ENCODE measurements around the gene SLC7A6OS. TPM values are rescaled to one million over a fixed set of nuclear protein-coding genes. Genes with fewer than 3 reads are reported as not detected.
A peak's percentile ranks its signal among the peaks of the same experiment; 100 is the strongest.

SLC7A6OS gene
- total RNA-seq, 1 donor from 2014 or later, result 16.8 TPM

GRCh38 chr16:68356919-68357286 is 46.2 kb upstream of the SLC7A6OS start:
- no peaks in the 10 kb centered on the region for H3K9me3 ChIP-seq
- ATAC-seq (no peak), DNase-seq (no peak)
- no peaks in the 10 kb centered on the region for H3K27me3 ChIP-seq (ENCODE audit: low read depth)
- no peak overlapping the region for H3K27ac ChIP-seq
- TF ChIP-seq, protein P1, sequence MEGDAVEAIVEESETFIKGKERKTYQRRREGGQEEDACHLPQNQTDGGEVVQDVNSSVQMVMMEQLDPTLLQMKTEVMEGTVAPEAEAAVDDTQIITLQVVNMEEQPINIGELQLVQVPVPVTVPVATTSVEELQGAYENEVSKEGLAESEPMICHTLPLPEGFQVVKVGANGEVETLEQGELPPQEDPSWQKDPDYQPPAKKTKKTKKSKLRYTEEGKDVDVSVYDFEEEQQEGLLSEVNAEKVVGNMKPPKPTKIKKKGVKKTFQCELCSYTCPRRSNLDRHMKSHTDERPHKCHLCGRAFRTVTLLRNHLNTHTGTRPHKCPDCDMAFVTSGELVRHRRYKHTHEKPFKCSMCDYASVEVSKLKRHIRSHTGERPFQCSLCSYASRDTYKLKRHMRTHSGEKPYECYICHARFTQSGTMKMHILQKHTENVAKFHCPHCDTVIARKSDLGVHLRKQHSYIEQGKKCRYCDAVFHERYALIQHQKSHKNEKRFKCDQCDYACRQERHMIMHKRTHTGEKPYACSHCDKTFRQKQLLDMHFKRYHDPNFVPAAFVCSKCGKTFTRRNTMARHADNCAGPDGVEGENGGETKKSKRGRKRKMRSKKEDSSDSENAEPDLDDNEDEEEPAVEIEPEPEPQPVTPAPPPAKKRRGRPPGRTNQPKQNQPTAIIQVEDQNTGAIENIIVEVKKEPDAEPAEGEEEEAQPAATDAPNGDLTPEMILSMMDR (IDR thresholded peaks at IDR 0.05), result no peak
- H3K4me1 ChIP-seq, result peaks cover 13% of the 10 kb centered on the region
- peaks cover 79% of the 10 kb centered on the region for H3K36me3 ChIP-seq
- intact Hi-C loops (cut with DNase I), result no loop called here
- no peak overlapping the region for H3K4me3 ChIP-seq

DNA sequence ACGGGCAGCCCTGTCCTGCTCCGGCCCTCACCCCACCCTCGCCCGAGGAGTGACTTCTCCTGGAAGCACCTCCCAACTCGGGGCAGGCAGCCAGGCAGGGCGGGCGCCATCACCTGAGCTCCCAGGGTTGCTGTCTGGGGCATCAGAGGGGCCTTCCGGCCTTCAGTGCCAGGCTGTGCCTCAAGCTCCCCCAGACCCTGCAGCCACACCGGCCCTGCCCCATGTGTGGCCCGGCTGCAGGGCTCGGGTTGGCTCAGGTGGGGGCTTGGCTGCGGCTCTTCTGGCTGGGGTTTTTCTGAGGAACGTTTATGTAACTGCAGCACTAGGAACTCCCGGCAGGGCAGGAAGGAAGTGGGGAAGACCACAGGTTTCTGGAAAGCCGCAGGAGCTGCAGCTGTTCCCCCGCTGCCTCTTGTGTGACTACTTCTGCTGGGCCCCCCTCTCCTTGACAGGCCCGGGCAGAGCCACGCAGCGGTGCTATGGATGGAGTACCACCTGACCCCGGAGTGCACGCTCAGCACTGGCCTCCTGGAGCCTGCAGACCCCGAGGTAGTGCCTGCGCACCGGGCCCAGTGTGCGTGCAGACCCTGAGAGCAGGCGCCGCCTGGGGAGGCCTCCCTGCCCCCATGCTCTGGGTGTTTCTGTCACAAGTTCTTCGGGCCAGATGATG is 45.6 kb upstream of the SLC7A6OS start:
- DNase-seq (no peak), ATAC-seq (peak; percentile 10 to 11)
- TF ChIP-seq, protein P1 (IDR thresholded peaks at IDR 0.05), result no peak
- H3K9me3 ChIP-seq, result no peaks in the 10 kb centered on the region
- intact Hi-C loops (cut with DNase I), result no loop called here
- H3K4me1 ChIP-seq, result peaks cover 13% of the 10 kb centered on the region
- peak overlapping the region; percentile 3 for H3K4me3 ChIP-seq
- H3K27me3 ChIP-seq (ENCODE audit: low read depth), result no peaks in the 10 kb centered on the region
- no peak overlapping the region for H3K27ac ChIP-seq
- peaks cover 83% of the 10 kb centered on the region for H3K36me3 ChIP-seq

DNA sequence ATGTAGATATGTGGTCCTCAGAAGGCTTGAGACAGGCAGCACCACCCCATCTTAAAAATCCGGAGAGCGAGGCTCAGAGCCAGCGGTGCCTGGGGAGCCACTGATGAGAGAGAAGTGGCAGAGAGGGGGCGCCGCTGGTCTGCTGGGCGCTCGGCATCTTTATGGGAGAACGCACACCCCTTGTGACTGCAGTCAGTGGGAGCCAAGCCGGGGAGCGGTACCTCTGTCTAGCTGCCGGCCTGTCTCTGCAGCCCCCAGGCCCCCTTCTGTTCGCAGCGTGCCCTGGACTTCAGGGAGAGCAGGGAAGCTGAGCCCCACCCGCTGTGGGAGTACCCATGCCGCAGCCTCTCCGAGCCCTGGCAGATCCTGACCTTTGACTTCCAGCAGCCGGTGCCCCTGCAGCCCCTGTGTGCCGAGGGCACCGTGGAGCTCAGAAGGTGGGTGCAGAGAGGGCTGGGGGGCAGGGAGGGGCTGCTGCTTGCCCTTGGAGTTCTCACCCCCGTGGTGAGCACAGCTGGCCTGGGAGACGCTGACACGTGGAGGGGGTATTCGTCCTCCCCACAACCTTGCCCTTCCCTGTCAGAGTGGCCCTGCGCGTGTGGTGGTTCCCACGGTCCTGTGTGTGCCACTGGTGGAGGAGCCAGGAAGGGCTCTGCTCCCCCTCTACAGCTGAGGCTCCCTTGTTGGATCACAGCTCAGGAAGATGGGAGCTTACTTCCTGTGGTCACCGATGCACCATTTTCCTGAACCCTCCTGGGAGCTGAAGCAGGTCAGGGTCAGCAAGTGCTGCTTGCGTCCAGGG is 44.9 kb upstream of the SLC7A6OS start:
- TF ChIP-seq, protein P1 (IDR thresholded peaks at IDR 0.05), result no peak
- intact Hi-C loops (cut with DNase I), result no loop called here
- Histone ChIP-seq H3K27me3 (ENCODE audit: low read depth) (no peaks in the 10 kb centered on the region), H3K36me3 (peaks cover 91% of the 10 kb centered on the region), H3K9me3 (no peaks in the 10 kb centered on the region), H3K27ac (no peak overlapping the region), H3K4me1 (peaks cover 13% of the 10 kb centered on the region), H3K4me3 (peak overlapping the region; percentile 3)
- DNase-seq, result peak; percentile 39
- no peak for ATAC-seq

DNA sequence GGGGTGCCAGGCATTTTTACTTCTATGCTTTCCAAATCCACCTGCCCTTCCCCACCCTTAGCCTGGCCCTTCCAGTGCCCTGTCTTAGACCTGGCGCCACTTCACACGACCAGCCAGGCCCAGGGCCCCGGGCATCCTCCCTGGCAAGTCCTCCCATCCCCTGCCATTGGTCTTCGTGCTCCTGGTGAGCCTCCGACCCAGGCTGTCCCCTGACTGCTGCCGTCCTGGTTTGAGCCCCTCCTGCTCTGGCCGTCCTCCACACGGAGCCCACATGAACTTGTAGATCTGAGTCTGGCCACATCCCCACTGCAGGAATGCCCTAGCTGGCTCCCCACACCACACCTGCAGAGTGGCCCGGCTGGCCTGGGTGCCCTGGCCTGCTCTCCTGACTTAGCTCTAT is 44.1 kb upstream of the SLC7A6OS start:
- H3K36me3 ChIP-seq, result peaks cover 97% of the 10 kb centered on the region
- H3K9me3 ChIP-seq, result no peaks in the 10 kb centered on the region
- intact Hi-C loops (cut with DNase I), result no loop called here
- H3K4me3 ChIP-seq, result no peak overlapping the region
- H3K27ac ChIP-seq, result no peak overlapping the region
- H3K4me1 ChIP-seq, result peaks cover 13% of the 10 kb centered on the region
- H3K27me3 ChIP-seq (ENCODE audit: low read depth), result no peaks in the 10 kb centered on the region
- no peak for ATAC-seq
- TF ChIP-seq, protein P1 (IDR thresholded peaks at IDR 0.05), result no peak
- peak; percentile 32 for DNase-seq

DNA sequence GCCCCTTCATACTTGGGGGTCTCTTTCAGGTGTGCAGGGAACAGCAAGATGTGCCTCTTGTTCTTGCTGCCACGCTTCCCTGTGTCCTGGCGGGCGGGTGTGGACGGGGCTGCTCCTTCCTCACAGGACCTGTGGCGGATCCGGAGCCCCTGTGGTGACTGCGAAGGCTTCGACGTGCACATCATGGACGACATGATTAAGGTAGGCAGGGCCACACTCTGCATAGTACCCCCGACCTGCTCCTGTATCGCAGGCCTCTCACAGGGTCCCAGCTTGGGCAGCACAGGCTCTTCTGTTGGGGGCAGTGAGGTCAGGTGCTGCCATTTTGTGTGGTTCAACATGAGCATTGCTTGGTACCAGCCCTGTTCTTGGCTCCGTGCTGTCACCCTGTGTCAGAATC is 42.6 kb upstream of the SLC7A6OS start:
- intact Hi-C loops (cut with DNase I), result no loop called here
- Histone ChIP-seq H3K27ac (no peak overlapping the region), H3K4me1 (peaks cover 13% of the 10 kb centered on the region), H3K9me3 (no peaks in the 10 kb centered on the region), H3K36me3 (peaks cover 99% of the 10 kb centered on the region), H3K4me3 (no peak overlapping the region), H3K27me3 (ENCODE audit: low read depth) (no peaks in the 10 kb centered on the region)
- TF ChIP-seq, protein P1 (IDR thresholded peaks at IDR 0.05), result no peak
- ATAC-seq, result no peak
- peak; percentile 44 for DNase-seq
